CD4-positive, alpha-beta memory T cell (primary cell): Measurements from ENCODE around the gene P3H3. TPM values are rescaled to one million over a fixed set of nuclear protein-coding genes. Genes with fewer than 3 reads are reported as not detected.
"Not testable (repeated sequence)": the region's sequence is repeated elsewhere in the genome, so short reads cannot be mapped to it uniquely, and the experiment has no call there.

Experiments used
- CTCF ChIA-PET: fragments of 350-600 bp; sonication (Branson Sonifier 250); formaldehyde crosslinking; loops from one replicate; lab custom pipeline; 2021; ENCODE audit warnings: inconsistent platforms; ENCODE audit not compliant: partially characterized antibody; lab: Charles Lee
- POLR2A ChIA-PET: fragments of 350-600 bp; sonication (Branson Sonifier 250); formaldehyde crosslinking; loops from one replicate; lab custom pipeline; 2021; ENCODE audit not compliant: partially characterized antibody; lab: Charles Lee
- DNase-seq, 5 donors: peaks; one replicate each; pipeline versions ENCODE4 v3.0.0 to v3.0.0-alpha.2; 2020 to 2022; ENCODE audit warnings: mixed read lengths in 1 of 5
- H3K27ac ChIP-seq: one replicate; pipeline ENCODE4 v1.7.0; 2013; ENCODE audit warnings: low read depth, low read length
- H3K27me3 ChIP-seq: 2 replicates; pipeline ENCODE4 v1.7.0; 2013; ENCODE audit warnings: mild to moderate bottlenecking, low read length, moderate library complexity; ENCODE audit not compliant: insufficient read depth
- H3K36me3 ChIP-seq: 2 replicates; pipeline ENCODE4 v1.7.0; 2013; ENCODE audit warnings: mild to moderate bottlenecking, low read length, moderate library complexity; ENCODE audit not compliant: insufficient read depth
- H3K4me1 ChIP-seq: 2 replicates; pipeline ENCODE4 v1.7.0; 2013; ENCODE audit warnings: mild to moderate bottlenecking, low read length, moderate library complexity; ENCODE audit not compliant: insufficient read depth
- H3K4me3 ChIP-seq, 2 donors: one replicate each; pipeline ENCODE4 v1.7.0; 2013; ENCODE audit warnings: low read length in 2 of 2, mild to moderate bottlenecking in 1 of 2
- H3K9me3 ChIP-seq, 2 donors: one replicate each; pipeline ENCODE4 v1.7.0; 2013; ENCODE audit warnings: low read length in 2 of 2, control low read depth in 1 of 2; ENCODE audit not compliant: control insufficient read depth in 1 of 2
- H3K27ac Mint-ChIP-seq, 7 donors: one replicate each; pipeline ENCODE4 v1.8.0; 2020 to 2021; ENCODE audit warnings: mixed read lengths in 7 of 7, mild to moderate bottlenecking in 6 of 7, inconsistent platforms in 3 of 7, moderate library complexity in 3 of 7
- H3K27me3 Mint-ChIP-seq, 2 donors: one replicate each; pipeline ENCODE4 v1.8.0; 2020 to 2021; ENCODE audit warnings: mixed read lengths in 2 of 2
- H3K36me3 Mint-ChIP-seq, 2 donors: one replicate each; pipeline ENCODE4 v1.8.0; 2020 to 2021; ENCODE audit warnings: mixed read lengths in 2 of 2, inconsistent platforms in 1 of 2, mild to moderate bottlenecking in 1 of 2
- H3K4me1 Mint-ChIP-seq, 4 donors: one replicate each; pipeline ENCODE4 v1.8.0; 2020 to 2021; ENCODE audit warnings: mixed read lengths in 4 of 4, mild to moderate bottlenecking in 1 of 4
- H3K4me3 Mint-ChIP-seq, 8 donors: one replicate each; pipeline ENCODE4 v1.8.0; 2020 to 2021; ENCODE audit warnings: mixed read lengths in 8 of 8, mild to moderate bottlenecking in 7 of 8, moderate library complexity in 6 of 8, inconsistent platforms in 3 of 8
- H3K9me3 Mint-ChIP-seq, 8 donors: one replicate each; pipeline ENCODE4 v1.8.0; 2020 to 2021; ENCODE audit warnings: mixed read lengths in 8 of 8, mild to moderate bottlenecking in 5 of 8, inconsistent platforms in 3 of 8, moderate library complexity in 1 of 8
- intact Hi-C: fragments of 100-400 bp; cut with micrococcal nuclease; formaldehyde crosslinking; loops from one replicate; pipeline ENCODE4 v1.15.1; 2023
- polyA plus RNA-seq, 2 donors: library from polyadenylated mRNA; unstranded; fragments of 300-500 nt; fragmentation: Illumina TruSeq; gene quantifications; one replicate each; pipeline ENCODE4 v1.2.3, GENCODE V29; 2021
- total RNA-seq, 2 experiments: library from RNA; stranded (reverse); gene quantifications; one replicate each; pipeline ENCODE4 v1.2.3, GENCODE V29; 2021

P3H3 gene
- total and polyA plus RNA-seq, 4 experiments from 2014 or later = 0.72 to 11.8 (median 6.2) TPM

DNA sequence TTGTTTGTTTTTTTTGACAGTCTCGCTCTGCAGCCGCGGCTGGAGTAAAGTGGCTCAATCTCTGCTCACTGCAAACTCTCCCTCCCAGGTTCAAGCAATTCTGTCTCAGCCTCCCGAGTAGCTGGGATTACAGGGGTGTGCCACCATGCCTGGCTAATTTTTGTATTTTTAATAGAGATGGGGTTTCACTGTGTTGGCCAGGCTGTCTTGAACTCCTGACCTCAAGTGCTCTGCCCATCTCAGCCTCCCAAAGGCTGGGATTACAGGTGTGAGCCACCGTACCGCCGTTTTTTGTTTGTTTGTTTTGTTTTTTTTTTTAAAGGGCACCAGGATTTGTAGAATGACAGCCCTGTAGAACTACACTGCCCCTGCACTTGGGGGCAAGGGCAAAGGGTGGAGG is 60.6 kb downstream of the P3H3 start:
- H3K9me3 ChIP-seq, H3K4me3 Mint-ChIP-seq, H3K27ac ChIP-seq, H3K27me3 Mint-ChIP-seq, H3K4me3 ChIP-seq, intact Hi-C loops, H3K36me3 ChIP-seq, H3K27me3 ChIP-seq, H3K9me3 Mint-ChIP-seq, DNase-seq, H3K36me3 Mint-ChIP-seq: not testable (repeated sequence)
- Mint-ChIP-seq H3K27ac (peak overlapping the region in 3 of 7 donors; percentile 9 to 65 (median 30)), H3K4me1 (peaks cover 5 to 15% (median 11%) of the 10 kb centered on the region in 4 donors)
- H3K4me1 ChIP-seq = peaks cover 16% of the 10 kb centered on the region
- POLR2A ChIA-PET = interaction anchor here (1.6 to 4.0 kb wide), 2 partner anchors 16 to 18 kb away, joined by 3 to 133 read pairs; partner anchors contain the start of gene SPSB2
- CTCF ChIA-PET = interaction anchor here (1.0 kb wide), 1 partner anchor 19 kb away, joined by 3 read pairs; no protein-coding TSS in a partner anchor

Other genes with a start within 250 kb of the P3H3 start
- 100 to 1,000 TPM; 246 to 255 TPM for gene CHD4, start 221.0 kb upstream of the P3H3 start, total RNA-seq
- gene CHD4, start 221.0 kb upstream of the P3H3 start, polyA plus RNA-seq = 10 to 100 TPM; 13.3 to 64.6 TPM
- gene LPAR5, start 192.4 kb upstream of the P3H3 start, total RNA-seq = 10 to 100 TPM; 10.2 to 11.1 TPM
- 10 to 100 TPM in 1 of 2 donors, 1 to 10 TPM in 1; 5.4 to 11.9 TPM for gene LPAR5, start 192.4 kb upstream of the P3H3 start, polyA plus RNA-seq
- gene ACRBP, start 181.0 kb upstream of the P3H3 start, total RNA-seq = 10 to 100 TPM; 13.9 to 16.3 TPM
- gene ACRBP, start 181.0 kb upstream of the P3H3 start, polyA plus RNA-seq = under 1 TPM in 1 of 2 donors, not detected in 1; 0.25 TPM
- 10 to 100 TPM; 82.3 to 83.5 TPM for gene ING4, start 165.3 kb upstream of the P3H3 start, total RNA-seq
- 100 to 1,000 TPM in 1 of 2 donors, 10 to 100 TPM in 1; 73.0 to 122 TPM for gene ING4, start 165.3 kb upstream of the P3H3 start, polyA plus RNA-seq
- gene ZNF384, start 139.0 kb upstream of the P3H3 start, total RNA-seq = 10 to 100 TPM; 88.6 to 88.7 TPM
- 10 to 100 TPM; 14.4 to 45.8 TPM for gene ZNF384, start 139.0 kb upstream of the P3H3 start, polyA plus RNA-seq
- 1 to 10 TPM; 1.3 to 1.5 TPM for gene PIANP, start 127.6 kb upstream of the P3H3 start, total RNA-seq
- under 1 TPM; 0.61 to 0.69 TPM for gene PIANP, start 127.6 kb upstream of the P3H3 start, polyA plus RNA-seq
- 10 to 100 TPM; 36.9 to 37.7 TPM for gene COPS7A, start 104.4 kb upstream of the P3H3 start, total RNA-seq
- 10 to 100 TPM; 44.7 to 48.6 TPM for gene COPS7A, start 104.4 kb upstream of the P3H3 start, polyA plus RNA-seq
- gene MLF2, start 75.3 kb upstream of the P3H3 start, total RNA-seq = 10 to 100 TPM; 79.8 to 80.3 TPM
- gene MLF2, start 75.3 kb upstream of the P3H3 start, polyA plus RNA-seq = 100 to 1,000 TPM; 111 to 130 TPM
- 1 to 10 TPM; 2.0 to 2.9 TPM for gene PTMS, start 62.0 kb upstream of the P3H3 start, total RNA-seq
- 1 to 10 TPM; 1.3 to 3.6 TPM for gene PTMS, start 62.0 kb upstream of the P3H3 start, polyA plus RNA-seq
- gene LAG3, start 55.9 kb upstream of the P3H3 start, total RNA-seq = 1 to 10 TPM; 2.4 to 3.8 TPM
- gene LAG3, start 55.9 kb upstream of the P3H3 start, polyA plus RNA-seq = 1 to 10 TPM; 4.9 to 8.3 TPM
- 100 to 1,000 TPM; 285 to 291 TPM for gene CD4, start 38.9 kb upstream of the P3H3 start, total RNA-seq
- 100 to 1,000 TPM; 251 to 456 TPM for gene CD4, start 38.9 kb upstream of the P3H3 start, polyA plus RNA-seq
- gene GPR162, start 6.6 kb upstream of the P3H3 start, total RNA-seq = under 1 TPM in 1 of 2 experiments, not detected in 1; 0.32 TPM
- gene GPR162, start 6.6 kb upstream of the P3H3 start, polyA plus RNA-seq = not detected
- 1 to 10 TPM; 5.1 to 5.2 TPM for gene GNB3, start 12.5 kb downstream of the P3H3 start, total RNA-seq
- gene GNB3, start 12.5 kb downstream of the P3H3 start, polyA plus RNA-seq = not detected
- 1 to 10 TPM; 1.3 to 2.0 TPM for gene CDCA3, start 22.9 kb downstream of the P3H3 start, total RNA-seq
- gene CDCA3, start 22.9 kb downstream of the P3H3 start, polyA plus RNA-seq = under 1 TPM; 0.09 to 0.39 TPM
- gene USP5, start 23.7 kb downstream of the P3H3 start, total RNA-seq = 10 to 100 TPM; 65.2 to 69.3 TPM
- 10 to 100 TPM; 53.9 to 73.0 TPM for gene USP5, start 23.7 kb downstream of the P3H3 start, polyA plus RNA-seq
- 100 to 1,000 TPM; 155 to 164 TPM for gene TPI1, start 39.1 kb downstream of the P3H3 start, total RNA-seq
- 100 to 1,000 TPM; 572 to 777 TPM for gene TPI1, start 39.1 kb downstream of the P3H3 start, polyA plus RNA-seq
- gene SPSB2, start 44.9 kb downstream of the P3H3 start, total RNA-seq = 10 to 100 TPM; 19.8 to 21.9 TPM
- 10 to 100 TPM; 16.6 to 25.5 TPM for gene SPSB2, start 44.9 kb downstream of the P3H3 start, polyA plus RNA-seq
- 1 to 10 TPM; 8.3 to 9.1 TPM for gene LRRC23, start 76.4 kb downstream of the P3H3 start, total RNA-seq
- gene LRRC23, start 76.4 kb downstream of the P3H3 start, polyA plus RNA-seq = 1 to 10 TPM; 4.1 to 4.2 TPM
- 100 to 1,000 TPM; 187 to 190 TPM for gene ENO2, start 86.2 kb downstream of the P3H3 start, total RNA-seq
- gene ENO2, start 86.2 kb downstream of the P3H3 start, polyA plus RNA-seq = 10 to 100 TPM; 28.4 to 35.8 TPM
- 10 to 100 TPM; 32.2 to 33.0 TPM for gene ATN1, start 99.6 kb downstream of the P3H3 start, total RNA-seq
- 1 to 10 TPM in 1 of 2 donors, under 1 TPM in 1; 0.16 to 1.1 TPM for gene ATN1, start 99.6 kb downstream of the P3H3 start, polyA plus RNA-seq
- not detected for gene RNU7-1, start 115.4 kb downstream of the P3H3 start, total RNA-seq
- gene RNU7-1, start 115.4 kb downstream of the P3H3 start, polyA plus RNA-seq = not detected
- 100 to 1,000 TPM; 423 to 425 TPM for gene C12orf57, start 115.6 kb downstream of the P3H3 start, total RNA-seq
- gene C12orf57, start 115.6 kb downstream of the P3H3 start, polyA plus RNA-seq = 100 to 1,000 TPM; 155 to 244 TPM
- 100 to 1,000 TPM; 189 to 199 TPM for gene PTPN6, start 122.9 kb downstream of the P3H3 start, total RNA-seq
- gene PTPN6, start 122.9 kb downstream of the P3H3 start, polyA plus RNA-seq = 100 to 1,000 TPM; 126 to 325 TPM
- 100 to 1,000 TPM; 142 to 148 TPM for gene PHB2, start 142.3 kb downstream of the P3H3 start, total RNA-seq
- gene PHB2, start 142.3 kb downstream of the P3H3 start, polyA plus RNA-seq = 100 to 1,000 TPM; 102 to 114 TPM
- gene EMG1, start 142.5 kb downstream of the P3H3 start, total RNA-seq = 10 to 100 TPM; 68.6 to 70.8 TPM
- gene EMG1, start 142.5 kb downstream of the P3H3 start, polyA plus RNA-seq = 10 to 100 TPM; 68.8 to 69.8 TPM
- 10 to 100 TPM; 18.3 to 21.6 TPM for gene LPCAT3, start 190.1 kb downstream of the P3H3 start, total RNA-seq
- 10 to 100 TPM; 25.3 to 33.8 TPM for gene LPCAT3, start 190.1 kb downstream of the P3H3 start, polyA plus RNA-seq
- 1 to 10 TPM; 1.3 to 2.6 TPM for gene C1S, start 232.3 kb downstream of the P3H3 start, total RNA-seq
- not detected for gene C1S, start 232.3 kb downstream of the P3H3 start, polyA plus RNA-seq